Thoracic aorta (tissue), 2 donors: ENCODE results near the gene SELENON. TPM values are rescaled to one million over a fixed set of nuclear protein-coding genes. Genes with fewer than 3 reads are reported as not detected.

Source experiments
- ATAC-seq: fragments of 150-250 bp; one replicate; pipeline ENCODE4 v1.8.0; 2017; ENCODE audit warnings: low read depth; ENCODE audit not compliant: insufficient number of reproducible peaks, low FRiP score
- DNase-seq: peaks from one replicate; pipeline ENCODE4 v3.0.0-alpha.2; 2020; ENCODE audit warnings: low spot score
- H3K27ac ChIP-seq, 2 donors: fragments of 200-600 bp; sonication (generic); 1 replicate in 1 of 2; 2 replicates in 1 of 2; pipeline ENCODE4 v1.5.1; 2016; ENCODE audit warnings: mild to moderate bottlenecking in 2 of 2, moderate library complexity in 2 of 2
- H3K27me3 ChIP-seq: fragments of 200-600 bp; sonication (generic); replicated peaks from 2 replicates; pipeline ENCODE4 v1.6.0; 2016; ENCODE audit warnings: mild to moderate bottlenecking; ENCODE audit not compliant: insufficient read depth
- H3K36me3 ChIP-seq: fragments of 200-600 bp; sonication (generic); one replicate; pipeline ENCODE4 v1.5.1; 2016
- H3K4me1 ChIP-seq, 2 donors: fragments of 200-600 bp; sonication (generic); 1 replicate in 1 of 2; 2 replicates in 1 of 2; pipeline versions ENCODE4 v1.5.1 to v1.6.0; 2016; ENCODE audit warnings: low read depth in 2 of 2, mild to moderate bottlenecking in 1 of 2; ENCODE audit not compliant: control insufficient read depth in 1 of 2
- H3K4me3 ChIP-seq: fragments of 200-600 bp; sonication (generic); 2 replicates; pipeline ENCODE4 v1.5.1; 2016; ENCODE audit warnings: mild to moderate bottlenecking
- H3K9me3 ChIP-seq: fragments of 200-600 bp; sonication (generic); 2 replicates; pipeline ENCODE4 v1.5.1; 2016
- CTCF ChIP-seq: fragments of 200-600 bp; sonication (generic); IDR thresholded peaks from one replicate; pipeline ENCODE4 v1.5.1; 2019; ENCODE audit warnings: antibody characterized with exemption
- total RNA-seq, 2 donors: library from RNA; depleted of rRNA; stranded (reverse); fragments of >200 nt; gene quantifications; one replicate each; pipeline versions ENCODE4 v1.1.0 to v1.2.3, GENCODE V29; 2016

SELENON gene
- total RNA-seq, 2 donors from 2014 or later, result 44.1 to 48.6 TPM

GRCh38 chr1:25815208-25816111 is 15.5 kb downstream of the SELENON start:
- TF ChIP-seq CTCF, result no peak
- peaks cover 41% of the 10 kb centered on the region for H3K36me3 ChIP-seq
- no peaks in the 10 kb centered on the region for H3K27me3 ChIP-seq
- peaks cover 7 to 15% of the 10 kb centered on the region in 2 donors for H3K4me1 ChIP-seq
- no peak for ATAC-seq
- H3K4me3 ChIP-seq, result no peak overlapping the region
- no peak for DNase-seq
- no peaks in the 10 kb centered on the region for H3K9me3 ChIP-seq
- no peak overlapping the region for H3K27ac ChIP-seq

DNA sequence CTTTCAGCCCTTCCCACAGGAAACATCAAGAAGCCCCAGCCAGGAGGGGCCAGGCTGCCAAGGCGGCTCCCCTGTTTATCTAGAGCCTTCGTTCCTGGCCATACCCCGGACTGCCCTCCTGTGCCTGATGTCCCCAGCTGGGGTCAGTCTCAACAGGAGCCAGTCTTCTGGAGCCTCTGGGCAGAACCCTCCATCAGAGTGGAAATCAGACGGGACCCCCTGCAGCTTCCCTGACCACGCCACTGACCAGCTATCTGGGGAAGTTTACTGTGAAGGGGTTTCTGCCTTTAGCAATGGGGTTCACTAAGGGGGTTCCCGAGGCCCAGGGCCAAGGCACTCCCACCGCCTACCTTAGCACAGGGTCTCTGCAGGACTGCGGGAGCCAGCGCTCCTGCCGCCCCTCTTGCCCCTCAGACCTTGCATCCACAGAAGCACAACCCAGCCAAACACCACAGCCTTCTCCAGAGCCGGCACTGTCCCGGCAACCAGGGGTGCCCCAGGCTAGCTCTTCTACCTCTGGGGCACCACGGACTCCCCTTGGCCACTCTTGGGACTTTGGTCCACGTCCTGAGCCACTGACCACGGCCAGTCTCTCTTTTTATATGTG is 16.2 kb downstream of the SELENON start:
- Histone ChIP-seq H3K36me3 (peaks cover 41% of the 10 kb centered on the region), H3K27ac (no peak overlapping the region)

DNA sequence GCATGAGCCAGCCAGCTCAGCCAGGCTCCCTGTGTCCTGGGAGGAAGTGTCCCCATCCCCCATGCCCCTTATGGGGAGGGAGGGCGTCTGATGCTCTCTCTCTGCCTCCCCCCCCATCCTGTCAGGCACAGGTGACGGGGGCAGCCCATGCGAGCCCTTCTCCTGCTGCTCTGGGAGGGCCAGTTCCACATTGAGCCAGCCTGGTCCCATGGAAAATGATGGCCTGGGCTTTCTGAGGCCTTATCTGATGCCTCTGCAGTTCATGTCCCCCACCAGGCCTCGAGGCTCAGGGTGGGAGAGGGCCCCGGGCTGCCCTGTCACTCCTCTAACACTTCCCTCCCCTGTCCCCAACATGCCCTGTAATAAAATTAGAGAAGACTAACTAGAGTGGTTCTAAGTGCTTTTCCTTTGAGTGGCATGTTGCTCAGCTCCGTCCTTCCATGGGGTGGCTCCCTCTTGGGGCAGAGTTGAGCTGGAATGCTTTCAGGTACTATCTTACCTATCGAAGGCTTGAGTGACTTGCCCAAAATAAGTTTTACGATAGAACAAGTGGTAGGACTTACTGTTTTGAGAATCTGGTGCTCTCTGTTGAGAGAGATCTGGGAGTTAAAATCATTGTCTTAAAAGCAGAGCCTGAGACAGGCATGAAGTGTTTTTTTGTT is 18.0 kb downstream of the SELENON start:
- no peaks in the 10 kb centered on the region for H3K27me3 ChIP-seq
- H3K27ac ChIP-seq, result no peak overlapping the region
- no peaks in the 10 kb centered on the region for H3K9me3 ChIP-seq
- no peak overlapping the region for H3K4me3 ChIP-seq
- no peak for DNase-seq
- peaks cover 19 to 38% of the 10 kb centered on the region in 2 donors for H3K4me1 ChIP-seq
- TF ChIP-seq CTCF, result no peak
- peaks cover 28% of the 10 kb centered on the region for H3K36me3 ChIP-seq
- no peak for ATAC-seq

More for the DNA sequence above, 16.2 kb downstream of the SELENON start:
- ATAC-seq (no peak), DNase-seq (no peak)
- Histone ChIP-seq H3K4me3 (no peak overlapping the region), H3K9me3 (no peaks in the 10 kb centered on the region), H3K27me3 (no peaks in the 10 kb centered on the region), H3K4me1 (peaks cover 9 to 21% of the 10 kb centered on the region in 2 donors)
- no peak for TF ChIP-seq CTCF

GRCh38 chr1:25818569-25818968 is 18.6 kb downstream of the SELENON start:
- no peak for TF ChIP-seq CTCF
- H3K4me1 ChIP-seq, result peaks cover 19 to 38% of the 10 kb centered on the region in 2 donors
- H3K4me3 ChIP-seq, result peak overlapping the region; percentile 94
- H3K27ac ChIP-seq, result peak overlapping the region; percentile 84 to 89
- no peaks in the 10 kb centered on the region for H3K9me3 ChIP-seq
- no peak for ATAC-seq
- peaks cover 24% of the 10 kb centered on the region for H3K36me3 ChIP-seq
- no peak for DNase-seq
- no peaks in the 10 kb centered on the region for H3K27me3 ChIP-seq
